Suppressor macrophage (primary cell): Measurements from ENCODE around the gene TMEM88.

Source experiments
- DNase-seq, 4 experiments: peaks; one replicate each; pipeline ENCODE4 v3.0.0-alpha.2; 2020 to 2022

Gene TMEM88

GRCh38 chr17:7886227-7887037 is 31.6 kb downstream of the TMEM88 start:
- peak in 2 of 4 experiments; percentile 11 to 39 for DNase-seq

DNA sequence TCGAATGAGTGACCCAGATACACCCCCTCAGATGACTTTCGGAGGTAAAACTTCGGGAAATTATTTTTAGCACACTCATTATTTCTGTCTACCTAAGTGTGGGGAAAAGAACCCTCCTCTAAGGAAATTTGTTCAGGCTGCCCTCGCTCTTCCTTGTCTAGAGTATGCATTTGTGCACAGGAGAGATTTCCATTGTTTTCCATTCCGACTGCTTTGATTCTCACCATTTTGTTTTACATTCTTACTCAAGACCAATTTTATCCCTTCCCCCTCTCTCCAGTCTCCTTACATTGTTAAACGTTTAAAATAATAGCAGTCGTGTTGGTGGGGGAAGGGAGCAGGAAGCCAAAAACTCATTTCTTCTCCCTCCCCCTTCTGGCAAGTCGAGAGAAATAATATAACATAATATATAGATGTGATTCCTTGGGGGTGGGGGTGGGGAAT is 32.2 kb downstream of the TMEM88 start:
- no peak for DNase-seq

GRCh38 chr17:7887482-7888183 is 32.8 kb downstream of the TMEM88 start:
- peak; percentile 88 to 94 (median 91) for DNase-seq

DNA sequence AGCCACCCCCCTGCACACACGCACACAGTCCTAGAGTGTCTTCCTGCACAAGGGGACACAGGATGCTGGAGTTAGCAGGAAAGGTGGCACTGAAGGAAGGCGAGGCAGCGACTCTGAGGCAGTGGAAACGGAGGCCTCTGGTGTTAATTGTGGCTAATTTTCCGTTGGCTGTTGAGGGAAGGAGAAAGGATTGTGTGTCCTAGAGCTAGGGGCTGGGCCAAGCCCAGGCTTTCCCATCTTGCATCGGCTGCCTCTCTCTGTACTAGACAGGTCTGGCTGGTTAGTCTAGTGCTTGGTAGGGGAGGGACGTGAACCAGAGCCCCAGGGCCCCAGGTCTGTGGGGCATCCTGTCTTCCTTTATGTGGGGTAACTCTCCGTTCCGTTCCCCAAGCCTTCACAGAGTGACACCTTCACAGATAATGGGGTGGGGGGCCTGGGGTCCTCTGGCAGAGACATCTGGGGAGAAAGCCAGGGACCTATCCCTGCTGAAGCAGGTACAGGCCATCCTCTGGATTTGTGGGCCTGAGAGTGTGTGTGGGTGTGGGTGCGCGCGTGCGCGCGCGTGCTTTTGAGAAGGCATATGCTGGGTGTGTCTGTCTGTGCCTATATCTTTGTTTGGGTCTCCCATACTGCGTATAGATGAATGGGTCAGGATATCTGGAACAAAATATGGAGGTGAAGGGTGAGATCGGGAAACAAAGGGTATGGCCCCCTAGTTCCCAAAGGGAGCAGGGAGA is 33.5 kb downstream of the TMEM88 start, which contains the start of gene CHD3:
Gene CHD3 (plus strand): TSS at position 606 of the 737 bp plus-strand sequence. CDS start 212 bp downstream, outside the sequence.
- DNase-seq = no peak

DNA sequence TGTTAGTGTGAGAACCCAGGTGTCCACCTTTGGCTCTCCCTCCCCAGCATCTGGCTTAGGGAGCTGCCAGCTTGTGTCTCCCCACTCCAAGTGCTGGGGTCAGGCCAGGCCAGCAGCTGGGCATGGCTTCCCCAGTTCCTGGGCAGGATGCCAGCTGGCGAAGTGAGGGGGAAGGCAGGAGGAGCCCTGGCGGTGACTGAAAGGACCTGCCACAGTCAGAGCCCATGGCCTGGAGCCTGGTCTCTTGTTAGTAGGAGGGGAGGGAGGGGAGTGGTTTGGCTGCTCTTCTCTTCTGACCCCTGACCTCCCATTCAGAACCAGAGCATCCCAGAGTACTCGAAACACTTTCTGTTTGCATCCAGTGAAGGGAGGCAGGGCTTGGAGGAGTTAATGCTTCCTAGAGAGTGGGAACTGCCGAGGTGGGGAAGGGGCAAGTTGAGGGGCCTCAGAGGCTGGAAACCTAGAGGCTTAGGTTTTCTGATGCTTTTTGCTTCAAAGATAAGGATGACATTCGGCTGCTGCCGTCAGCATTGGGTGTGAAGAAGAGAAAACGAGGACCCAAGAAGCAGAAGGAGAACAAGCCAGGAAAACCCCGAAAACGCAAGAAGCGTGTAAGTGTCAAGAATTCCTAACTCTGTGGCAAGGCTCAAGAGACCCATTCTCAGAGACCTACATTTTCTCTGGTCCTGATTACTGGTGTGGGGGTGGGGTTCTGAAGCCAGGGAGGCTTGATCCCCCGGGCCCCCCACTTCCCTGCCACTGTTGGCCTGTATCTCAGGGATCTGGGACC is 34.5 kb downstream of the TMEM88 start:
- DNase-seq = peak; percentile 95 to 98 (median 97)

DNA sequence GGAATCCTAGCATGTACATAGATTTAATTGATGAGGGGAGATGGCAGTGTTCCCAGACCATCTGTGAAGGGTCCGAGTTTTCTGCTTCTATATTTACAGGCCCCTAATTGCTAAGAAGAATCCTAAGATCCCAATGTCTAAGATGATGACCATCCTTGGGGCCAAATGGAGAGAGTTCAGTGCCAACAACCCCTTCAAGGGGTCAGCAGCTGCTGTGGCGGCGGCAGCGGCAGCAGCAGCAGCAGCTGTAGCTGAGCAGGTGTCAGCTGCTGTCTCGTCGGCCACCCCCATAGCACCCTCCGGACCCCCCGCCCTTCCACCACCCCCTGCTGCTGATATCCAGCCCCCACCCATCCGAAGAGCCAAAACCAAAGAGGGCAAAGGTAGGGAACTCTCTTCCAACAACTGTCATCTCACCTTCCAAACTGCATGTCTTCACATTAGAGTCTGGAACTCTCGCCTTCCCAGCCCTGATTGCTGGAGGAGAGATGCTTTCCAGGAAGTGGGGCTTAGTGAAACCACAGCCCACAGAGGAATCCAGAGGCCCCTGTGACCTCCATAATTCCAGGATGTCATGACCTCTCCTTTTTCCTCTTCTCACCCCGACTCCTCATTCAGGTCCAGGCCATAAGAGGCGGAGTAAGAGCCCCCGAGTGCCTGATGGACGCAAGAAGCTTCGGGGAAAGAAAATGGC is 38.5 kb downstream of the TMEM88 start:
- DNase-seq = no peak

DNA sequence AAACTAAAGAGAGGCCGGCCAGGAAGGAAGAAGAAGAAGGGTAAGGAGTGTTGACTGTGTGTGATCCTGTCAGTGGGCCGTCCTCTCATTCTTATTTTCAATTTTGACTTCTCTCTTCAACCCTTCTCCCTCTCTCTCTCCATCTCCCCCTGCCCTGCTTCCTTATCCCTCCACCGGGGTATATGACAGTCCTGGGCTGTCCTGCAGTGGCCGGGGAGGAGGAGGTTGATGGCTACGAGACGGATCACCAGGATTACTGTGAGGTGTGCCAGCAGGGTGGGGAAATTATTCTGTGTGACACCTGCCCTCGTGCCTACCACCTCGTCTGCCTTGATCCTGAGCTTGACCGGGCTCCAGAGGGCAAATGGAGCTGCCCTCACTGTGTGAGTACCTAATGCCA is 39.4 kb downstream of the TMEM88 start:
- DNase-seq = no peak

DNA sequence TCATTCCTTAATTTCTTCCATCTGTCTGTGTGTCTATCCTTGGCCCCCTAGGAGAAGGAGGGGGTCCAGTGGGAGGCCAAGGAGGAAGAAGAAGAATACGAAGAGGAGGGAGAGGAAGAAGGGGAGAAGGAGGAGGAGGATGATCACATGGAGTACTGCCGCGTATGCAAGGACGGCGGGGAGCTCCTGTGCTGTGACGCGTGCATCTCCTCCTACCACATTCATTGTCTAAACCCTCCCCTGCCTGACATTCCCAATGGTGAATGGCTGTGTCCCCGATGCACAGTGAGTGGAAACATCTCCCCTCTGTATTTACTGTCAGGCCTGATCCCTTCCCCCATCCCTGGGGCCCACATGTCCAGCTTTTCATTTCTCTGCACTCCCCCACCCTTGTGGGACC is 40.0 kb downstream of the TMEM88 start:
- no peak for DNase-seq

- no peak for DNase-seq
Measured at GRCh38 chr17:7897090-7897489, 42.2 kb downstream of the TMEM88 start.

DNA sequence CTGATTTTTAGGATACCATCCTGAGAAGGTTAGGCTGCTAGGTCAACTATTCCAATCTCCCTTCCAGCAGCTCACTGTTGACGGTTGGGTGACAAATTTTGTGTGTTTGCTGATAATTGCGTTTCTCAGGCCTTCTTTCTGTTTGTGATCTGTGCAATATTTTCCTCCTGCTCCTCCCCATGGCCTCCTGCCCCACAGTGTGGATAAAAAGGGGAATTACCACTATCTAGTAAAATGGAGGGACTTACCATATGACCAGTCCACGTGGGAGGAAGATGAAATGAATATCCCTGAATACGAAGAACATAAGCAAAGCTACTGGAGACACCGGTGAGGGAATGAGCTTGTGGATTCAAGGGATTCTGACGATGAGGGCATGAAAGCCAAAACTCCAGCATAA is 42.9 kb downstream of the TMEM88 start:
- DNase-seq = peak; percentile 73 to 89 (median 82)

DNA sequence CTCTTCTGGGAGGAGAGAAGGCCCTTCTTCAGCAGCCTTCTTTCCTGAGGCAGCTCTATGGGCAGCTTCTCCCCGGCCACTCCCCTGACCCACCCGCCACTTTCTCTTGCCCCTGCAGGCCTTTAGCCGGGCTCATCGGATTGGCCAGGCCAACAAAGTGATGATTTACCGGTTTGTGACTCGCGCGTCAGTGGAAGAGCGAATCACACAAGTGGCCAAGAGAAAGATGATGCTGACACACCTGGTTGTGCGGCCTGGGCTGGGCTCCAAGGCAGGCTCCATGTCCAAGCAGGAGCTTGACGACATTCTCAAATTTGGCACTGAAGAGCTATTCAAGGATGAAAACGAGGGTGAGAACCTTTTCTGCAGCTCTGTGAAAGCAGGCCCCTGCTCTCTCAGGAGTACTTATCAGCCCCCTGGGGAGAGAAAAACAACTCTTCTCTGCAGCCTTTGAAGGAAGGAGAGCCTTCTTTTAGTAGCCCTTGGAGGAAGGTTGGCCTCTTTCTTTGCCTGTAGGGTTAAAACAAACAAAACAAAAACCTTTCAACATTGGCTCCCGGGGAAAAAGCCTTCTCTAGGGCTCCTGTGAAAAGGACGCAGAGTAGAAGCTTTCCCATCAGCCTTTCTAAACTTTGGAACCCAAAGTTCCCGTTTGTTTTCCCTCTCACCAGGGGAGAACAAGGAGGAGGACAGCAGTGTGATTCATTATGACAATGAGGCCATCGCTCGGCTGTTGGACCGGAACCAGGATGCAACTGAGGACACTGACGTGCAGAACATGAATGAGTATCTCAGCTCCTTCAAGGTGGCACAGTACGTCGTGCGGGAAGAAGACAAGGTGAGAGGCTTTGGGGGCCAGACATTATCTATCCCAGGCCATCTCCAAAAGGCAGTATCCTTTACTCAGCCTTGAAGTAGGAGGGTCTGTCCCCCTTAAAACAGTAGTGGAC is 48.6 kb downstream of the TMEM88 start:
- DNase-seq = no peak
